Activated CD8-positive, alpha-beta T cell treated with anti-CD3 and anti-CD28 coated beads, Interleukin-2, amount 10 ng/mL, durations not matched to agents 7 days and 5 days (primary cell): Measurements from ENCODE around the gene ZP4. TPM values are rescaled to one million over a fixed set of nuclear protein-coding genes. Genes with fewer than 3 reads are reported as not detected.
"Not testable (repeated sequence)": the region's sequence is repeated elsewhere in the genome, so short reads cannot be mapped to it uniquely, and the experiment has no call there.

Source experiments
- ATAC-seq: fragments of 150-1000 bp; cut with Tn5 transposase; one replicate; pipeline ENCODE4 v1.10.0; 2021; ENCODE audit warnings: moderate library complexity
- CTCF ChIA-PET: fragments of 350-600 bp; sonication (Branson Sonifier 250); formaldehyde crosslinking; loops from one replicate; lab custom pipeline; 2021; ENCODE audit warnings: antibody characterized with exemption; lab: Charles Lee
- POLR2A ChIA-PET: fragments of 350-600 bp; sonication (Branson Sonifier 250); formaldehyde crosslinking; loops from one replicate; lab custom pipeline; 2021; ENCODE audit warnings: antibody characterized with exemption; lab: Charles Lee
- DNase-seq: peaks from one replicate; pipeline ENCODE4 v3.0.0-alpha.2; 2020
- H3K27ac Mint-ChIP-seq: one replicate; pipeline ENCODE4 v1.8.0; 2021; ENCODE audit warnings: mild to moderate bottlenecking, mixed read lengths
- H3K27me3 Mint-ChIP-seq: one replicate; pipeline ENCODE4 v1.8.0; 2021; ENCODE audit warnings: low read depth, mixed read lengths
- H3K36me3 Mint-ChIP-seq: one replicate; pipeline ENCODE4 v1.8.0; 2021; ENCODE audit warnings: low read depth, mixed read lengths
- H3K4me1 Mint-ChIP-seq: one replicate; pipeline ENCODE4 v1.8.0; 2021; ENCODE audit warnings: low read depth, mixed read lengths
- H3K4me3 Mint-ChIP-seq: one replicate; pipeline ENCODE4 v1.8.0; 2021; ENCODE audit warnings: mild to moderate bottlenecking, mixed read lengths
- H3K9me3 Mint-ChIP-seq: one replicate; pipeline ENCODE4 v1.8.0; 2022; ENCODE audit warnings: mixed read lengths; ENCODE audit not compliant: insufficient read depth
- total RNA-seq, 2 experiments: library from RNA; stranded (reverse); gene quantifications; one replicate each; pipeline ENCODE4 v1.2.3, GENCODE V29; 2021

Gene ZP4
- total RNA-seq, 2 experiments from 2014 or later = not detected

DNA sequence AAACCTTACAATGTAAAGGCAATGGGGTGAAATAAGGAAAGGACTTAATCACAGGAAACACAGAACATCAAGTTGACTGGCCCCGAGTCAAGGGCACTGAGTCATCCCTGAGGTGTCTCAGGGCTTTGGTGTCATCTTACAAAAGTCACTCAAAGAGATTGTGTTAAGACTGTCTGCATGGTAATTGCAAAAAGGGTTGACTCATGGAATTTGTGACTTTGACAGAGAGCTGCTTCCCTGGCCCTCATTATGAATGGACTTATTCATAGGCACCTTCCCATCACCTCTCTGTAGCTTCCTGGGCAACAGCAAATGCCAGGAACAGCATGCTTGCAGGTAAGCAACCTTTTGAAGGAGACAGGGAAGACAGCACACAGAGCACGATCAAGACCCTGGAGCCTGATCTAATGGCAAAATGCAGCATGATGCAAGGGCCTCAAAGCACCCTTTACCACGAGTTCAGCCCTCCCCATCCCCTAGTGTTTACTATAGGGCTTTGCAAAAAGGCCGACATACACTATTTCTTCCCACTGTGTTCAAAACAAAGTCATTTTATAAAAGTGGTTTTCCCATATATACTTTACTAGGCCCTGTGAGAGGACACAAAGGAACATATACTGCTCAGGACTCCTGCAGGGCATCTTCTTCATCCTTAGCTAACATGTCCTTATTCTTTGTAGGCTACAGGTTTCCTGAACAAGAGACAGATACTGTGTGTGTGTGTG is 17.1 kb downstream of the ZP4 start:
- Mint-ChIP-seq H3K27me3 (no peaks in the 10 kb centered on the region), H3K4me3 (no peak overlapping the region), H3K36me3 (no peaks in the 10 kb centered on the region), H3K9me3 (no peaks in the 10 kb centered on the region), H3K27ac (no peak overlapping the region), H3K4me1 (no peaks in the 10 kb centered on the region)
- DNase-seq (no peak), ATAC-seq (no peak)
- ChIA-PET CTCF (no interaction called here), POLR2A (no interaction called here)

DNA sequence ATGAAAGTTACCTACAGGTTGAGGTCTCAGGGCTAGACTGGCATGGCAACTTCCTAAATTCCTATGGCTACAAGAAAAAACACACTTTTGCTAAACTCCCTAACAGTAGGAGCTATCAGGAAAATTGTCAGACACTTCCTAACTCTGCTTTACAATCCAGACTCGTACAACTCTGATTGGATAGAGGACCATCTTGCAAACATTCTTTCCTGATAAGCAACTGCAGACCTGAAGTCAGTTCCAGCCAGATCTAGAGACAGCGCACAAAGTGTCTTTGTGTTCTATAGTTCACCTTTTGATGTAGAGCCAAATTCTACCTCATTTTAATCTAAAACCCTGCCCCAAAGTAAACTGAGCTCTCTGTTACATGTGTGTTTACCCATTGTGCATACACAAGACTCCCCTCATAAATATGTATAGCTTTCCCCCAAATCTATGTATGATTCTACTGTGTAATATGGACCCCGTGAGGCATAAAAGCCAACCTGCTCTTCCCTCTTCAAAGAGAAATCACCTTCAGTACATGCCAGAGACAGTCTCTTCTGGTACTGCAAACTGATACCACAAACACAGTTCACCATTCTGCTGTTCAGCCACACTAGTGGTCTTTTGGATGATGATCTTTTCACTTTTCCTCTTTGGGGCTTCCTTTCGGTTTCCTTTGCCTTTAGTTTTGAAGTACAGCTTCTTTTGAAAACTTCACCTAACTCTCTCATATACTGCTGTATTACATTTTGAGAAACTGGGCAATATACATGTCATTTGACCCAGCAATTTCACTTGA is 21.7 kb downstream of the ZP4 start:
- Mint-ChIP-seq H3K27ac (no peak overlapping the region), H3K9me3 (no peaks in the 10 kb centered on the region), H3K27me3 (no peaks in the 10 kb centered on the region), H3K4me3 (no peak overlapping the region), H3K36me3 (no peaks in the 10 kb centered on the region), H3K4me1 (peaks cover 2% of the 10 kb centered on the region)
- ATAC-seq (no peak), DNase-seq (no peak)
- ChIA-PET POLR2A (no interaction called here), CTCF (no interaction called here)

DNA sequence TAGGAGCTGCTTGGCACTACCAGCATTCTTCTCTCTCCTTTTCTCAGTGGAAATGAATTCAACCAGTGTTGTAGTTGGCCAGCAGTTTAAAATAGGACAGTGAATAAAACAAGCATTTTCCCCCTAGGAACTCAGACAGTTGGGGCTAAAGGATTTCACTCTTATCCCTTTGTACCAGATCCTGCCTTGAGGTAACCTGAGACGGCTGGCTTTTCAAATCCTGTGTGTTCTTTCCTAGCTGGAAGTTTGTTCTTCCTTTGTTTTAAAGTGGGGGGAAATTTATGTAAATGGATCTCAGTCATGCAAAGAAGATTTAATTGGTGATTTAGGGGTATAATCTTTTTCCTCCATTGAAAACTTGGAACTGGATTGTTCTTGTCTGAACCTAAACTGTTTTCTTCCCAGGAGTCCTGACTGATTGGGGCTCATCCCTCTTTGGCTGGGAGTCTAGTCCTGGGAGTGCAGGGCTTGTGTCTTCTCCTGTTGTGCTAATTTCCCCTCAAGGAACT is 23.3 kb downstream of the ZP4 start:
- peaks cover 2% of the 10 kb centered on the region for H3K4me1 Mint-ChIP-seq
- ATAC-seq (no peak), DNase-seq (no peak)
- H3K9me3 Mint-ChIP-seq = no peaks in the 10 kb centered on the region
- no peak overlapping the region for H3K27ac Mint-ChIP-seq
- no peak overlapping the region for H3K4me3 Mint-ChIP-seq
- ChIA-PET POLR2A (no interaction called here), CTCF (no interaction called here)
- H3K27me3 Mint-ChIP-seq = no peaks in the 10 kb centered on the region
- H3K36me3 Mint-ChIP-seq = no peaks in the 10 kb centered on the region

DNA sequence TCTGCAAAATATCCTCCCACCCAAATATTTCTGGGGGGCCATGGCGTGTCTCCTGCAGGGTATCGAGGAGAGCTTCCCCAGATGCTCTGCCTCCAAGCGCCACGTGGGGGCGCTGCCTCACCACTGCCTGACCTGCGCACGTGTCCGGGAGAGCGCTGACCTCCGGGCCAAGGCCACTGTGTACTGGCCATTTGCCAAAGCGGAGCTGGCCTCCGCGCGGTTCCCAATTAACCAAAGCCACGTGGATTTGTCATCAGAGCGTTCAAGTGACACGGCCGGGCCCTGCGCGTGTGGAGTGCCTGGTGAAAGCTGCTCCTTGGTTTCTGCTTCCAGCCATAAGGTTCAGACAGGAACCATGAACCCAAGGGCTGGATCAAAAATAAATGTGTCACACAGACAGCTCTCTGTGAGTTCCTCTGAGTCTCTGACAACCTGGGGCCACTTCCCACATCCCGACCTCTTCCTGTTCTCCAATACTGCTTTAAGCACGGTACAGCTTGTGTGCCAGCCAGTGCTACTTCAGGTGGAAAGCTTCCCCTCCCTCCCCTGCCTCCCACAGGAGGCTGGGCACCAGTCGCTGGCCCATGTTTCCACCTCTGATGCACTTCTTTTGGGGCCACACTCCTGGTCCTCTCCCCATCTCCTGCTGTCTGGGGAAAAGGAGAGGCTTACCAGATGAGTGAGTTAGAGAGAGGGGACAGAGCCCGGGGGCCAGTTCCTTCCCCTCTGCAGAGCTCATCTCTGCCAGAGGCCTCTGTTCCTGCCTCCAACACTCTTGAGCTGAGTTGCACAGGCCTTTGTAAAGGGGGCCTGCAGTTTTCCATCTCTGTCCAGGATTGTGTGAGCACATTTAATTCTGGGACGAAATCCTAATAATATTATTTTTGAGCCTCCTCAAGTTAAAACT is 26.1 kb downstream of the ZP4 start:
- Mint-ChIP-seq H3K4me3 (no peak overlapping the region), H3K27ac (no peak overlapping the region), H3K9me3 (no peaks in the 10 kb centered on the region), H3K27me3 (no peaks in the 10 kb centered on the region), H3K4me1 (peaks cover 2% of the 10 kb centered on the region), H3K36me3 (no peaks in the 10 kb centered on the region)
- ATAC-seq (no peak), DNase-seq (peak; percentile 22)
- POLR2A ChIA-PET = no interaction called here
- CTCF ChIA-PET = interaction anchor here (0.7 to 1.6 kb wide), 6 partner anchors 9 to 1117 kb away, joined by 3 to 7 read pairs (median 3); no protein-coding TSS in a partner anchor

DNA sequence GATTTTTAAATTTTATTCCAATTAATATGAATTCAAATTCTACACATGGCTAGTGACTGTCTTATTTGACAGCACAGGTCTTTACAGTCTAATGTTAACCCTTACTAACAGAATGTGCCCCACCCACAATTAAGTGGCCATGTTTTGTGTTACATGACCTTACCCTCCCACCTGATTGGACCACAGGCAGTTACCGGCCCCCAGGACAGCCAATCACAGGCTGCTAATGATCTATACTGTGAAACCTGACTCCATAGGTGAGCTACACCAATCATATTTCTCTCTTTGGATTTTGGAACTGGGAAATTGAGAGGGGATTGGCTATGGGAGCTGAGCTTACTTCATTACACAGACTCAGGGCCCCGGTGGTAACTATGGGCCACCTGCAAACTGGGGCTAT is 27.5 kb downstream of the ZP4 start:
- DNase-seq (no peak), ATAC-seq (no peak)
- ChIA-PET CTCF (interaction anchor here (0.9 to 1.3 kb wide), 4 partner anchors 8 to 20 kb away, joined by 3 to 7 read pairs (median 3); no protein-coding TSS in a partner anchor), POLR2A (no interaction called here)
- Mint-ChIP-seq H3K4me3 (no peak overlapping the region), H3K4me1 (peaks cover 2% of the 10 kb centered on the region), H3K27me3 (no peaks in the 10 kb centered on the region), H3K9me3 (no peaks in the 10 kb centered on the region), H3K27ac (no peak overlapping the region), H3K36me3 (no peaks in the 10 kb centered on the region)

DNA sequence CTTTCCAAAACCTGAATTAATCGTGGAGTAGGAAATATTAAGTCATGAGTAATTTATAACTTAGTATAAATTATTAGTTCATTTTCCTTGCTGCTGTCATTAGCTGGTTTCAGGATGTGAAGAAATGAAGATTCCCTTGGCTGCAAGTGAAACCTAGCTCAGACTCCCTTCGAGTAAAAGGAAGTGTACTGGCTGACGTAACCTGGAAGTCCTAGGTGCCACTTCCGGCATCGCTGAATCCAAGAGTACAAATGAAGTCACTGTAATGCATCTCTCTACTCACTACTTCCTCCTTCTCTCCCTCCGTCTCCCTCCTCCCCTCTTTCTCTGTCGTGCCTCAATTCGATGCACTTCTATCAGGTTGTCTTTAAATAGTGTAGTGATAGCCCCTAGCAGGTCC is 28.8 kb downstream of the ZP4 start:
- H3K9me3 Mint-ChIP-seq = no peaks in the 10 kb centered on the region
- ChIA-PET POLR2A (no interaction called here), CTCF (no interaction called here)
- H3K4me1 Mint-ChIP-seq = peaks cover 2% of the 10 kb centered on the region
- DNase-seq (no peak), ATAC-seq (no peak)
- H3K4me3 Mint-ChIP-seq = no peak overlapping the region
- no peaks in the 10 kb centered on the region for H3K27me3 Mint-ChIP-seq
- H3K36me3 Mint-ChIP-seq = no peaks in the 10 kb centered on the region
- no peak overlapping the region for H3K27ac Mint-ChIP-seq

DNA sequence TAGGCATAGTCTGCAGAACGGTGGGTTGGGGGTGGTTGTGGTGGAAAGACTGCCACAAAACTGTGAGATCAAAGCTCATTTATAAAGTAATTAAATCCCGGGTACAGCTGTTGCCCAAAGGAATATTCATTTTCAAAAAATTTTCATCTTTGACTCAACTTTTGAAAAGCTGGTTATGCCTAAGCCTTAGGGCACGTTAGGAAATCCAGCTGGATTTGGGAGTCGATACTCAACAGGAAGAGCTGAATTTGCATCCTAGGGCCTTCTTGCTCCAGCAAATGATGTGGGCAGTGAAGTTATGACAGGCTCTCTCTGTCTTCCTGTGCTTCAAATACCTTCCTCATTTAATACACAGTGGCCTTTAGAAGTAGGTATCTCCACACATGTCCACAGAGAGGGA is 31.7 kb downstream of the ZP4 start:
- ChIA-PET CTCF (no interaction called here), POLR2A (no interaction called here)
- no peaks in the 10 kb centered on the region for H3K36me3 Mint-ChIP-seq
- no peaks in the 10 kb centered on the region for H3K27me3 Mint-ChIP-seq
- H3K4me3 Mint-ChIP-seq = no peak overlapping the region
- H3K27ac Mint-ChIP-seq = no peak overlapping the region
- H3K9me3 Mint-ChIP-seq = no peaks in the 10 kb centered on the region
- DNase-seq (no peak), ATAC-seq (no peak)
- no peaks in the 10 kb centered on the region for H3K4me1 Mint-ChIP-seq

DNA sequence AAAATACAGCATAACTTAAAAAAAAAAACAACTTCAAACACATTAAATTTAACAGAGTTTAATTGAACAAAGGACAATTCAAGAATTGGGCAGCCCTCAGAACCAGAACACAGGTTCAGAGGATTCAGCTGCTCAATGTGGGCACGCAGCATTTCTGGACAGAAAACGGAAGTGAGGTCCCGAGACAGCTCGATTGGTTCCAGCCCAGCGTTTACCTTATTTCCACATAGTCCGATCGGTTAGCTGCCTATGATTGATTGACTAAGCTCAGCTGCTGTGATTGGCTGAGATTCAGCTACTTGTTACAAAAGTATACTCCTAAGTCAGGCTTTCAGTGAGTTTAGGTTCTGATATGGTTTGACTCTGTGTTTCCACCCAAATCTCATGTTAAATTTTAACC is 33.3 kb downstream of the ZP4 start:
- H3K9me3 Mint-ChIP-seq = no peaks in the 10 kb centered on the region
- DNase-seq (no peak), ATAC-seq (no peak)
- no peaks in the 10 kb centered on the region for H3K27me3 Mint-ChIP-seq
- POLR2A ChIA-PET = no interaction called here
- H3K4me1 Mint-ChIP-seq = no peaks in the 10 kb centered on the region
- H3K36me3 Mint-ChIP-seq = no peaks in the 10 kb centered on the region
- no peak overlapping the region for H3K4me3 Mint-ChIP-seq
- H3K27ac Mint-ChIP-seq = no peak overlapping the region
- CTCF ChIA-PET = no interaction called here

DNA sequence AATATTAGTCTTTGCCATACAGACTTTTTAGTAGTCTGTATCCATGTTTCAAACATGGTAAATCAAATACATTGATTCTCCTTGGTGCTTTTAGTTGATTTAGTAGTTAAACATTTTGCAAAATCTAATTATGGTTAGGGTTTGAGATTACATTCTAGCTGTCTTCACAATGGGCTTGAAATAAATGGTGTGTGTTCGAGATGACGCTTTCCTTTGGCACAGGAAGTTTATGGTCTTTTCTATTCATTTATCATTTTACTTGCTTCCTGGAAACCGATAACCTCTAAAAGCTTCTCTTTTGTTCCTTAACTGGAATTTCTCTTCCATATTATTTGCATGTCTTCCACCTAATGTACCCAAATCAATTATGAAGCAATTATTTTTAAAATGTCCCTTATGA is 38.4 kb downstream of the ZP4 start:
- ChIA-PET POLR2A (no interaction called here), CTCF (interaction anchor here (1.3 kb wide), 1 partner anchor 13 kb away, joined by 5 read pairs; no protein-coding TSS in a partner anchor)
- H3K36me3 Mint-ChIP-seq = no peaks in the 10 kb centered on the region
- no peak for ATAC-seq
- H3K9me3 Mint-ChIP-seq = no peaks in the 10 kb centered on the region
- H3K4me3 Mint-ChIP-seq = no peak overlapping the region
- no peak for DNase-seq
- no peaks in the 10 kb centered on the region for H3K4me1 Mint-ChIP-seq
- no peaks in the 10 kb centered on the region for H3K27me3 Mint-ChIP-seq
- H3K27ac Mint-ChIP-seq = no peak overlapping the region

DNA sequence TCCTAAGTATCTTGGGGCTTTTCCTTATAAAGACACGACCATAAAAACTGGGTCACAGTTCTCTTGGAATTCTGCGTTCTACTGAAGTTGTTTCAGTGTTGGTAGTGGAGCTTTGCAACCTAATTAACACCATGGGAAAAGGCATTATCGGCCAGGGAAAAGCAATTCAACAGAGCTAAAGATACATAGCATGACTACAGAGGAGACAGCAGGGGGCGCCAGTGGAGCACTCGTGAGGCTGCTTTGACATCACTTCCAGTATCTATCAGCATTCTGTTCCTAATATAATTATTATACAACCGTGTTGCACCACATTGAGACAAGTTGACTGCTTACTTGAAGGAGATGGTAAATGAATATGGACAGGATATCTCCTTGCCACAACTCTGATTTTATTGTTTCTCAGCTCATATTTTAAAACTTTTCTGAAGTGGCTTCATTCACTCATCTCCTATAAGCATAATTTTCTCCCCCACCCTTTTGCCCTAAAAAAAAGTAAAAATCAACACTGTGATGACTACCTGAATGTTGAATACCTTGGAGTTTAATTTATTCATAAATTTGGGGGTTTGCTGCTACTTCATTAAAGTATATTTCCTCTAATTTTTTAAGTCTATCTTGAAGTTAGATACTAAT is 39.4 kb downstream of the ZP4 start:
- no peaks in the 10 kb centered on the region for H3K4me1 Mint-ChIP-seq
- H3K36me3 Mint-ChIP-seq = no peaks in the 10 kb centered on the region
- no peak overlapping the region for H3K27ac Mint-ChIP-seq
- no peaks in the 10 kb centered on the region for H3K27me3 Mint-ChIP-seq
- no peaks in the 10 kb centered on the region for H3K9me3 Mint-ChIP-seq
- DNase-seq = peak; percentile 23
- ChIA-PET CTCF (interaction anchor here (1.0 kb wide), 1 partner anchor 658 kb away, joined by 3 read pairs; no protein-coding TSS in a partner anchor), POLR2A (no interaction called here)
- H3K4me3 Mint-ChIP-seq = no peak overlapping the region
- ATAC-seq = no peak

DNA sequence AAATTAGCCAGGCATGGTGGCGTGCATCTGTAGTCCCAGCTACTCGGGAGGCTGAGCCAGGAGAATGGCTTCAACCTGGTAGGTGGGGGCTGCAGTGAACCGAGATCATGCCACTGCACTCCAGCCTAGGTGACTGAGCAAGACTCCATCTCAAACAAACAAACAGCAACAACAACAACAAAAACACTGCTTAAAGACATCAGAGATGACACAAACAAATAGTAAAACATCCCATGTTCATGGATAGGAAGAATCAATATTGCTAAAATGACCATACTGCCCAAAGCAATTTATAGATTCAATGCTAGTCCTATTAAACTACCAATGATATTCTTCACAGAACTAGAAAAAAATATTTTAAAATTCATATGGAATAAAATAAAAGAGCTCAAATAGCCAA is 47.2 kb downstream of the ZP4 start:
- H3K36me3 Mint-ChIP-seq, H3K9me3 Mint-ChIP-seq, CTCF ChIA-PET: not testable (repeated sequence)

More for the DNA sequence above, 47.2 kb downstream of the ZP4 start:
- H3K27me3 Mint-ChIP-seq, H3K4me3 Mint-ChIP-seq, DNase-seq, H3K27ac Mint-ChIP-seq, H3K4me1 Mint-ChIP-seq, POLR2A ChIA-PET, ATAC-seq: not testable (repeated sequence)
